ENCODE measurements around the gene NKD2.

- TF ChIP-seq, protein P1, sequence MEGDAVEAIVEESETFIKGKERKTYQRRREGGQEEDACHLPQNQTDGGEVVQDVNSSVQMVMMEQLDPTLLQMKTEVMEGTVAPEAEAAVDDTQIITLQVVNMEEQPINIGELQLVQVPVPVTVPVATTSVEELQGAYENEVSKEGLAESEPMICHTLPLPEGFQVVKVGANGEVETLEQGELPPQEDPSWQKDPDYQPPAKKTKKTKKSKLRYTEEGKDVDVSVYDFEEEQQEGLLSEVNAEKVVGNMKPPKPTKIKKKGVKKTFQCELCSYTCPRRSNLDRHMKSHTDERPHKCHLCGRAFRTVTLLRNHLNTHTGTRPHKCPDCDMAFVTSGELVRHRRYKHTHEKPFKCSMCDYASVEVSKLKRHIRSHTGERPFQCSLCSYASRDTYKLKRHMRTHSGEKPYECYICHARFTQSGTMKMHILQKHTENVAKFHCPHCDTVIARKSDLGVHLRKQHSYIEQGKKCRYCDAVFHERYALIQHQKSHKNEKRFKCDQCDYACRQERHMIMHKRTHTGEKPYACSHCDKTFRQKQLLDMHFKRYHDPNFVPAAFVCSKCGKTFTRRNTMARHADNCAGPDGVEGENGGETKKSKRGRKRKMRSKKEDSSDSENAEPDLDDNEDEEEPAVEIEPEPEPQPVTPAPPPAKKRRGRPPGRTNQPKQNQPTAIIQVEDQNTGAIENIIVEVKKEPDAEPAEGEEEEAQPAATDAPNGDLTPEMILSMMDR (IDR thresholded peaks at IDR 0.05): no peak
- TF ChIP-seq POLR2AphosphoS5 (IDR thresholded peaks at IDR 0.05; ENCODE audit: low read depth, low read length) (no peak), SIN3A (IDR thresholded peaks at IDR 0.05; ENCODE audit: borderline replicate concordance, insufficient read depth, low read depth, low read length) (no peak), TCF7L2 (IDR thresholded peaks at IDR 0.05; ENCODE audit: low read depth, low read length) (no peak), REST (IDR thresholded peaks at IDR 0.05; ENCODE audit: insufficient read depth in 1 of 2, low read depth in 2 of 2, low read length in 1 of 2) (no peak)
Observed at GRCh38 chr5:1080432-1080831, 71.8 kb downstream of the NKD2 start.

Measured in Panc1 (cell line).